ENCODE measurements around the gene SELE. TPM values are rescaled to one million over a fixed set of nuclear protein-coding genes. Genes with fewer than 3 reads are reported as not detected.

SELE gene, protein sequence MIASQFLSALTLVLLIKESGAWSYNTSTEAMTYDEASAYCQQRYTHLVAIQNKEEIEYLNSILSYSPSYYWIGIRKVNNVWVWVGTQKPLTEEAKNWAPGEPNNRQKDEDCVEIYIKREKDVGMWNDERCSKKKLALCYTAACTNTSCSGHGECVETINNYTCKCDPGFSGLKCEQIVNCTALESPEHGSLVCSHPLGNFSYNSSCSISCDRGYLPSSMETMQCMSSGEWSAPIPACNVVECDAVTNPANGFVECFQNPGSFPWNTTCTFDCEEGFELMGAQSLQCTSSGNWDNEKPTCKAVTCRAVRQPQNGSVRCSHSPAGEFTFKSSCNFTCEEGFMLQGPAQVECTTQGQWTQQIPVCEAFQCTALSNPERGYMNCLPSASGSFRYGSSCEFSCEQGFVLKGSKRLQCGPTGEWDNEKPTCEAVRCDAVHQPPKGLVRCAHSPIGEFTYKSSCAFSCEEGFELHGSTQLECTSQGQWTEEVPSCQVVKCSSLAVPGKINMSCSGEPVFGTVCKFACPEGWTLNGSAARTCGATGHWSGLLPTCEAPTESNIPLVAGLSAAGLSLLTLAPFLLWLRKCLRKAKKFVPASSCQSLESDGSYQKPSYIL
- total RNA-seq, result 9.0 TPM

- intact Hi-C loops (cut with DNase I), result no loop called here
- H3K9me3 ChIP-seq, result no peaks in the 10 kb centered on the region
- H3K36me3 ChIP-seq, result no peaks in the 10 kb centered on the region
- TF ChIP-seq, protein P1, sequence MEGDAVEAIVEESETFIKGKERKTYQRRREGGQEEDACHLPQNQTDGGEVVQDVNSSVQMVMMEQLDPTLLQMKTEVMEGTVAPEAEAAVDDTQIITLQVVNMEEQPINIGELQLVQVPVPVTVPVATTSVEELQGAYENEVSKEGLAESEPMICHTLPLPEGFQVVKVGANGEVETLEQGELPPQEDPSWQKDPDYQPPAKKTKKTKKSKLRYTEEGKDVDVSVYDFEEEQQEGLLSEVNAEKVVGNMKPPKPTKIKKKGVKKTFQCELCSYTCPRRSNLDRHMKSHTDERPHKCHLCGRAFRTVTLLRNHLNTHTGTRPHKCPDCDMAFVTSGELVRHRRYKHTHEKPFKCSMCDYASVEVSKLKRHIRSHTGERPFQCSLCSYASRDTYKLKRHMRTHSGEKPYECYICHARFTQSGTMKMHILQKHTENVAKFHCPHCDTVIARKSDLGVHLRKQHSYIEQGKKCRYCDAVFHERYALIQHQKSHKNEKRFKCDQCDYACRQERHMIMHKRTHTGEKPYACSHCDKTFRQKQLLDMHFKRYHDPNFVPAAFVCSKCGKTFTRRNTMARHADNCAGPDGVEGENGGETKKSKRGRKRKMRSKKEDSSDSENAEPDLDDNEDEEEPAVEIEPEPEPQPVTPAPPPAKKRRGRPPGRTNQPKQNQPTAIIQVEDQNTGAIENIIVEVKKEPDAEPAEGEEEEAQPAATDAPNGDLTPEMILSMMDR (IDR thresholded peaks at IDR 0.05), result no peak
- H3K27ac ChIP-seq, result no peak within 1 kb of the TSS
- DNase-seq (ENCODE audit: low spot score in 2 of 2), result no peak
- H3K4me3 ChIP-seq, result no peak within 1 kb of the TSS
- no peaks in the 10 kb centered on the region for H3K27me3 ChIP-seq
- H3K4me1 ChIP-seq, result no peaks in the 10 kb centered on the region
Measured at GRCh38 chr1:169733924-169734323, at the start of gene SELE. Gene SELE (minus strand): TSS chr1:169734079. CDS start chr1:169733612, 467 bp downstream.

GRCh38 chr1:169782596-169782995 lies 48.7 kb upstream of the SELE start:
- Histone ChIP-seq H3K9me3 (no peaks in the 10 kb centered on the region), H3K27me3 (no peaks in the 10 kb centered on the region), H3K27ac (no peak overlapping the region), H3K36me3 (no peaks in the 10 kb centered on the region), H3K4me3 (no peak overlapping the region), H3K4me1 (no peaks in the 10 kb centered on the region)
- TF ChIP-seq, protein P1 (IDR thresholded peaks at IDR 0.05), result no peak
- DNase-seq (ENCODE audit: low spot score in 2 of 2), result no peak
- intact Hi-C loops (cut with DNase I), result no loop called here

- Histone ChIP-seq H3K4me3 (no peak overlapping the region), H3K9me3 (no peaks in the 10 kb centered on the region), H3K36me3 (no peaks in the 10 kb centered on the region), H3K27me3 (no peaks in the 10 kb centered on the region), H3K4me1 (no peaks in the 10 kb centered on the region), H3K27ac (peak overlapping the region in 1 of 2 donors; percentile 42)
- TF ChIP-seq, protein P1 (IDR thresholded peaks at IDR 0.05), result no peak
- no peak for DNase-seq (ENCODE audit: low spot score in 2 of 2)
- intact Hi-C loops (cut with DNase I), result no loop called here
Measured at GRCh38 chr1:169779970-169780369, 46.1 kb upstream of the SELE start.

- intact Hi-C loops (cut with DNase I), result no loop called here
- Histone ChIP-seq H3K36me3 (no peaks in the 10 kb centered on the region), H3K9me3 (no peaks in the 10 kb centered on the region), H3K4me3 (no peak overlapping the region), H3K4me1 (no peaks in the 10 kb centered on the region), H3K27ac (peak overlapping the region in 1 of 2 donors; percentile 42), H3K27me3 (no peaks in the 10 kb centered on the region)
- no peak for DNase-seq (ENCODE audit: low spot score in 2 of 2)
- TF ChIP-seq, protein P1 (IDR thresholded peaks at IDR 0.05), result no peak
Measured at GRCh38 chr1:169779150-169779549, 45.3 kb upstream of the SELE start.

DNA sequence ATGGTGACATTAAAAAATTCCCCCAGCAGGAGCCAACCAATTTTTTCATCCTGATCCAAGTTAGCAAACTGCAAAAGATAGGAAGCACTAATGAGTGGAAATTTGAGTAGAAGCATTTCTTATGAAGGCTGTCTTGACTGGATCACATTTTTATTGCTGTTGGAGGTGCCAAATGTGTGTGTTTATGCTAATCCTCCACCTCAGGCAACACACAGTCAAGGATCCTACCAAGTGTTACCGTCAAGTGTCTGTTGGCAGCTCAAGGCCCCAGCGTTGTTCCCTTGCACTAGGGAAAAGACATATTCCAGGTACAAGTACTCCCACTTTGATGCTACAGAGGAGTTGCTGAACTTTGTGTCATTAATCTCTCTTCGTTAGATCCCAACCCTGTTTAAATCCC lies 42.6 kb upstream of the SELE start:
- Histone ChIP-seq H3K27me3 (no peaks in the 10 kb centered on the region), H3K4me3 (no peak overlapping the region), H3K9me3 (no peaks in the 10 kb centered on the region), H3K4me1 (no peaks in the 10 kb centered on the region), H3K36me3 (no peaks in the 10 kb centered on the region), H3K27ac (no peak overlapping the region)
- intact Hi-C loops (cut with DNase I), result no loop called here
- DNase-seq (ENCODE audit: low spot score in 2 of 2), result no peak
- TF ChIP-seq, protein P1 (IDR thresholded peaks at IDR 0.05), result no peak

Data from ascending aorta (tissue), 2 donors.